ENCODE data around the gene ATOH8. TPM values are rescaled to one million over a fixed set of nuclear protein-coding genes. Genes with fewer than 3 reads are reported as not detected.

Gene ATOH8
- total RNA-seq, 1 donor from 2014 or later, result 1.8 TPM

DNA sequence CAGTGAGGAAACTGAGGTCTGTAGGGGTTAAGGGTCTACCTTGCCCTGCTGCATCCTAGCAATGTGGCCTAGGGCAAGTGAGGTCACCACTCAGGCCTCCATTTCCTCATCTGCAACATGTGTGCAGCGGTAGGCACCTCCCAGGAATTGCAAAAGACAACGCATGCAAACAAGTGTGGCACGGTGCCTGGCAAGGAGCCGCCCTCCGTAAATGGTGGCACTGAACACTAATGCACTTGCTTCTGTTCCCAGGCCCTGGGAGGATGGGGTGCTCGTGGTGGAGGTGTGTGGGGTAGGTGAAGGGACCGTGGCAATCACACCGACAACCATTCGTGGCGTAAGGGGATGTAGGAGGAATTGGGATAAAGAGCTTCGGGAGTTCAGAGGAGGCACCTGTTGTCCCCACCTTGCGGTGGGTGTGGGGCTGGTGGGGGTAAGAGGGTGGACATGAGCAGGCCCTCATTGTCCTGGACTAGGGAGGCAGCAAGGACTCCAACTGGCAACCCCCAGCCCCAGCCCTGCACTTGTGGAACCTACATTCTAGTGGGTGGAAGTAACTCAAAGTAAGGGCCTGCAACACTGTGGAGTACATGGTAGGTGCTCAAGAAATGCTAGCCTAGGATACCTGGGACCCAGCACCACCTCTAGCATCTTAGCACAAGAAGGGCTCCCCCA, 26.0 kb downstream of the ATOH8 start:
- TF ChIP-seq CTCF (IDR thresholded peaks at IDR 0.05; ENCODE audit: unreplicated experiment), result no peak
- DNase-seq (ENCODE audit: low spot score), result no peak
- H3K27me3 Mint-ChIP-seq (ENCODE audit: unreplicated experiment), result peaks cover 6% of the 10 kb centered on the region
- no peak overlapping the region for H3K27ac Mint-ChIP-seq (ENCODE audit: unreplicated experiment)
- no peaks in the 10 kb centered on the region for H3K4me1 Mint-ChIP-seq (ENCODE audit: unreplicated experiment)
- H3K4me3 Mint-ChIP-seq (ENCODE audit: unreplicated experiment), result no peak overlapping the region
- H3K36me3 Mint-ChIP-seq (ENCODE audit: low read depth, unreplicated experiment), result no peaks in the 10 kb centered on the region
- H3K9me3 Mint-ChIP-seq (ENCODE audit: unreplicated experiment), result no peaks in the 10 kb centered on the region

- DNase-seq (ENCODE audit: low spot score), result no peak
- Mint-ChIP-seq H3K4me1 (ENCODE audit: unreplicated experiment) (no peaks in the 10 kb centered on the region), H3K27me3 (ENCODE audit: unreplicated experiment) (peaks cover 6% of the 10 kb centered on the region), H3K9me3 (ENCODE audit: unreplicated experiment) (no peaks in the 10 kb centered on the region), H3K27ac (ENCODE audit: unreplicated experiment) (no peak overlapping the region), H3K36me3 (ENCODE audit: low read depth, unreplicated experiment) (no peaks in the 10 kb centered on the region), H3K4me3 (ENCODE audit: unreplicated experiment) (no peak overlapping the region)
- no peak for TF ChIP-seq CTCF (IDR thresholded peaks at IDR 0.05; ENCODE audit: unreplicated experiment)
Measured at GRCh38 chr2:85780316-85781012, 26.7 kb downstream of the ATOH8 start.

GRCh38 chr2:85781013-85781332, 27.2 kb downstream of the ATOH8 start:
- TF ChIP-seq CTCF (IDR thresholded peaks at IDR 0.05; ENCODE audit: unreplicated experiment), result no peak
- Mint-ChIP-seq H3K27ac (ENCODE audit: unreplicated experiment) (no peak overlapping the region), H3K4me1 (ENCODE audit: unreplicated experiment) (no peaks in the 10 kb centered on the region), H3K4me3 (ENCODE audit: unreplicated experiment) (no peak overlapping the region), H3K27me3 (ENCODE audit: unreplicated experiment) (peaks cover 6% of the 10 kb centered on the region), H3K9me3 (ENCODE audit: unreplicated experiment) (no peaks in the 10 kb centered on the region), H3K36me3 (ENCODE audit: low read depth, unreplicated experiment) (no peaks in the 10 kb centered on the region)
- no peak for DNase-seq (ENCODE audit: low spot score)

DNA sequence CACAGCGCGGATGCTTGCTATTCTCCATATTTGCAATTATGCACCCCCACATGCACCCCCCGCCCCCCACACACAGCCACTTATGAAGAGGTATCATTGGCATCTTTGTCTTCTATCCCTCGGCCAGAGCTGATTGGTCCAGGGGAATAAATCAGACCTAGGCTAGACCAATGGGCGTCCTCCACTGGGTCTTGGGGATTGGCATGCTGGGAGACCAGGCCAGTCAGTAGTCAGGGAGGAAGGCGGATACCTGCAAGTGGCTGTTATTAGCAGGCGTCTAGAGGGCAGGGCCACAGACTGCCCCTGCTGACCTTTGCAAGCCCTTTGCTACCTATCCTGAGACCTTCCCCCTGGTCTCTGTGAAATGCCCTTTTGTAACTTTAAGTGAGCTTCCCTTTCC, 30.0 kb downstream of the ATOH8 start:
- H3K4me3 Mint-ChIP-seq (ENCODE audit: unreplicated experiment), result no peak overlapping the region
- H3K36me3 Mint-ChIP-seq (ENCODE audit: low read depth, unreplicated experiment), result no peaks in the 10 kb centered on the region
- H3K4me1 Mint-ChIP-seq (ENCODE audit: unreplicated experiment), result no peaks in the 10 kb centered on the region
- H3K27ac Mint-ChIP-seq (ENCODE audit: unreplicated experiment), result no peak overlapping the region
- no peak for TF ChIP-seq CTCF (IDR thresholded peaks at IDR 0.05; ENCODE audit: unreplicated experiment)
- H3K27me3 Mint-ChIP-seq (ENCODE audit: unreplicated experiment), result peaks cover 11% of the 10 kb centered on the region
- H3K9me3 Mint-ChIP-seq (ENCODE audit: unreplicated experiment), result no peaks in the 10 kb centered on the region
- no peak for DNase-seq (ENCODE audit: low spot score)

GRCh38 chr2:85784474-85784986, 30.7 kb downstream of the ATOH8 start:
- Mint-ChIP-seq H3K27me3 (ENCODE audit: unreplicated experiment) (peaks cover 11% of the 10 kb centered on the region), H3K27ac (ENCODE audit: unreplicated experiment) (no peak overlapping the region), H3K9me3 (ENCODE audit: unreplicated experiment) (no peaks in the 10 kb centered on the region), H3K4me3 (ENCODE audit: unreplicated experiment) (no peak overlapping the region), H3K36me3 (ENCODE audit: low read depth, unreplicated experiment) (no peaks in the 10 kb centered on the region), H3K4me1 (ENCODE audit: unreplicated experiment) (no peaks in the 10 kb centered on the region)
- no peak for TF ChIP-seq CTCF (IDR thresholded peaks at IDR 0.05; ENCODE audit: unreplicated experiment)
- DNase-seq (ENCODE audit: low spot score), result no peak
